T-cell (primary cell): Measurements from ENCODE around the gene TRIM33. TPM values are rescaled to one million over a fixed set of nuclear protein-coding genes. Genes with fewer than 3 reads are reported as not detected.
"Not testable (repeated sequence)": the region's sequence is repeated elsewhere in the genome, so short reads cannot be mapped to it uniquely, and the experiment has no call there.

ENCODE experiments used
- ATAC-seq, 4 experiments: fragments of 200-7000 bp in 3 of 4; fragments of 150-1000 bp in 1 of 4; cut with Tn5 transposase; replicated peaks in 1 of 4; 1 replicate in 3 of 4; 2 replicates in 1 of 4; pipeline ENCODE4 v1.10.0; 2021; ENCODE audit warnings: moderate library complexity in 3 of 4, mild to moderate bottlenecking in 2 of 4, moderate number of reproducible peaks in 1 of 4
- CTCF ChIA-PET, 2 donors: fragments of 300-600 bp; sonication (Branson Sonifier 250); formaldehyde crosslinking; loops; one replicate each; lab custom pipeline; 2022; ENCODE audit warnings: antibody characterized with exemption in 2 of 2; lab: Charles Lee
- POLR2A ChIA-PET, 2 donors: fragments of 300-600 bp; sonication (Branson Sonifier 250); formaldehyde crosslinking; loops; one replicate each; lab custom pipeline; 2022; ENCODE audit warnings: antibody characterized with exemption in 2 of 2; lab: Charles Lee
- DNase-seq, 35 experiments: peaks; one replicate each; pipeline versions ENCODE4 v3.0.0 to v3.0.0-alpha.2; 2013 to 2023
- H3K27ac ChIP-seq: one replicate; pipeline ENCODE4 v1.5.1; 2013; ENCODE audit warnings: low read length
- H3K27me3 ChIP-seq, 2 experiments: replicated peaks in 1 of 2; 1 replicate in 1 of 2; 2 replicates in 1 of 2; pipeline versions ENCODE4 v1.6.1 to v1.7.0; 2013; ENCODE audit warnings: low read length in 1 of 2, mixed read lengths in 1 of 2; ENCODE audit not compliant: control insufficient read depth in 2 of 2, insufficient read depth in 2 of 2; ENCODE audit errors: extremely low read depth in 1 of 2
- H3K36me3 ChIP-seq, 2 donors: 1 replicate in 1 of 2; 2 replicates in 1 of 2; pipeline versions ENCODE4 v1.6.1 to v1.7.0; 2013; ENCODE audit warnings: low read length in 1 of 2; ENCODE audit not compliant: control insufficient read depth in 2 of 2, insufficient read depth in 1 of 2; ENCODE audit errors: extremely low read depth in 1 of 2
- H3K4me1 ChIP-seq, 2 experiments: 1 replicate in 1 of 2; 2 replicates in 1 of 2; pipeline versions ENCODE4 v1.6.1 to v1.7.0; 2013; ENCODE audit warnings: low read length in 2 of 2, mixed read lengths in 1 of 2; ENCODE audit not compliant: insufficient read depth in 2 of 2, control insufficient read depth in 1 of 2; ENCODE audit errors: extremely low read depth in 1 of 2
- H3K4me3 ChIP-seq, 2 donors: 1 replicate in 1 of 2; 2 replicates in 1 of 2; pipeline versions ENCODE4 v1.5.1 to v1.7.0; 2013; ENCODE audit warnings: mild to moderate bottlenecking in 2 of 2, low read length in 1 of 2, moderate library complexity in 1 of 2; ENCODE audit not compliant: control insufficient read depth in 1 of 2; ENCODE audit errors: extremely low read depth in 1 of 2
- H3K9me3 ChIP-seq: 2 replicates; pipeline ENCODE4 v1.7.0; 2013
- H3K27ac Mint-ChIP-seq, 2 donors: one replicate each; pipeline ENCODE4 v1.8.0; 2020 to 2021; ENCODE audit warnings: mild to moderate bottlenecking in 2 of 2, mixed read lengths in 2 of 2
- H3K27me3 Mint-ChIP-seq, 2 donors: one replicate each; pipeline ENCODE4 v1.8.0; 2021 to 2022; ENCODE audit warnings: mixed read lengths in 2 of 2
- H3K36me3 Mint-ChIP-seq: one replicate; pipeline ENCODE4 v1.8.0; 2021; ENCODE audit warnings: mixed read lengths
- H3K4me1 Mint-ChIP-seq, 3 donors: one replicate each; pipeline ENCODE4 v1.8.0; 2020 to 2022; ENCODE audit warnings: mixed read lengths in 3 of 3, mild to moderate bottlenecking in 1 of 3
- H3K4me3 Mint-ChIP-seq, 3 donors: one replicate each; pipeline ENCODE4 v1.8.0; 2020 to 2022; ENCODE audit warnings: mild to moderate bottlenecking in 3 of 3, mixed read lengths in 3 of 3, moderate library complexity in 3 of 3
- H3K9me3 Mint-ChIP-seq, 3 donors: one replicate each; pipeline ENCODE4 v1.8.0; 2020 to 2022; ENCODE audit warnings: mixed read lengths in 3 of 3
- WGBS: methylation state at CpG from one replicate; pipeline ENCODE4 v1.1.5; 2013; ENCODE audit warnings: missing lambda C conversion rate; ENCODE audit not compliant: insufficient coverage; 5-methylcytosine and 5-hydroxymethylcytosine counted together
- total RNA-seq, 35 experiments: library from RNA in 6 of 35; stranded (reverse) in 6 of 35; fragments of 120-200 nt in 1 of 35; gene quantifications; one replicate each; pipeline versions ENCODE4 v1.2.1 to v1.2.4 and lab custom pipeline; 2013 to 2026

TRIM33 gene
- total RNA-seq, 5 donors from 2014 or later (not counting 1 experiment from before 2014, with no cell fraction given): 41.6 to 60.6 (median 47.3) TPM

GRCh38 chr1:114448370-114449036, 62.5 kb downstream of the TRIM33 start:
- Mint-ChIP-seq H3K4me1 (peaks cover 0 to 11% (median 6%) of the 10 kb centered on the region in 3 donors), H3K27ac (no peak overlapping the region), H3K4me3 (no peak overlapping the region), H3K36me3 (peaks cover 27% of the 10 kb centered on the region), H3K27me3 (no peaks in the 10 kb centered on the region), H3K9me3 (no peaks in the 10 kb centered on the region)
- ChIA-PET CTCF (no interaction called here), POLR2A (no interaction called here)
- Histone ChIP-seq H3K9me3 (no peaks in the 10 kb centered on the region), H3K36me3 (peaks cover 3 to 25% of the 10 kb centered on the region in 2 donors), H3K4me3 (no peak overlapping the region), H3K4me1 (no peaks in the 10 kb centered on the region), H3K27me3 (no peaks in the 10 kb centered on the region), H3K27ac (no peak overlapping the region)
- DNase-seq (no peak), ATAC-seq (no peak)
- WGBS: 92% methylated on average over 1 of the region's 3 CpGs

DNA sequence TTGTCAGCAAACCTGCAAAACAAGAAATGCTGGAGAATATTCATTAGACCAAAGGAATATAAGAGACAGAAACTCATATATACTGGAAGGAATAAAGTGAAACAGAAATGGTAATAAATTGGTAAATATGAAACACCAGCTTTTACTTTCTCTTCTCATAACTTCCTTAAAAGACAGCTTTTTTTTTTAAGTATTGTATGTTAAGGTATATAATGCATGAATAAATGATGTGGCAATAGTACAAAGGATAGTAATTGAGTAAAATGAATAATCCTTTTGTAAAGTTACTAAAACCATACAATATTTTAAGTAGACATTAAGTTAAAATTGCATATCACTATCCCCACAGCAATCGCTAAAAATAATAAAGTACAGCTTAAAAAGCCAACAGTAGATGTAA, 64.8 kb downstream of the TRIM33 start:
- H3K4me1 Mint-ChIP-seq: peaks cover 0 to 9% (median 6%) of the 10 kb centered on the region in 3 donors
- ChIA-PET CTCF (interaction anchor here (1.1 to 1.3 kb wide), 2 partner anchors 16 to 25 kb away, joined by 3 read pairs; no protein-coding TSS in a partner anchor), POLR2A (no interaction called here)
- WGBS: no CpG with 5 or more reads among the region's 1 CpG
- ATAC-seq (no peak), DNase-seq (no peak)
- Histone ChIP-seq H3K36me3 (peaks cover 3 to 30% of the 10 kb centered on the region in 2 donors), H3K4me1 (no peaks in the 10 kb centered on the region), H3K27me3 (no peaks in the 10 kb centered on the region), H3K27ac (no peak overlapping the region), H3K9me3 (no peaks in the 10 kb centered on the region), H3K4me3 (no peak overlapping the region)
- no peaks in the 10 kb centered on the region for H3K27me3 Mint-ChIP-seq
- H3K4me3 Mint-ChIP-seq: no peak overlapping the region
- no peaks in the 10 kb centered on the region for H3K9me3 Mint-ChIP-seq
- H3K27ac Mint-ChIP-seq: no peak overlapping the region
- peaks cover 25% of the 10 kb centered on the region for H3K36me3 Mint-ChIP-seq

DNA sequence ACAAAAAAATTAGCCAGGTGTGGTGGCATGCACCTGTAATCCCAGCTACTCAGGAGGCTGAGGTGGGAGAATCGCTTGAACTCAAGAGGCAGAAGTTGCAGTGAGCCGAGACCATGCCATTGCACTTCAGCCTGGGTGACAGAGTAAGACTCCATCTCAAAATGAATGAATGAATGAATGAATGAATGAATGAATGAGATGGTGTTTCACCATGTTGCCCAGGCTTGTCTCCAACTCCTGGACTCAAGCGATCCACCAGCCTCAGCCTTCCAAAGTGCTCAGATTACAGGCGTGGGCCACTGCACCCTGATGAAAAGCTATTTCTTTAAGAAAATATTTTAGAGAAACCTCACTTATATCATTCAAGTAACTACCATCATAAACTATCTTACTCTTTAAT, 67.8 kb downstream of the TRIM33 start:
- Mint-ChIP-seq H3K36me3 (peaks cover 42% of the 10 kb centered on the region), H3K4me1 (peaks cover 18 to 24% (median 22%) of the 10 kb centered on the region in 3 donors)
- H3K4me3 ChIP-seq, H3K27me3 Mint-ChIP-seq, H3K4me3 Mint-ChIP-seq, H3K27me3 ChIP-seq, H3K27ac Mint-ChIP-seq, H3K27ac ChIP-seq, H3K9me3 ChIP-seq, DNase-seq, ATAC-seq, H3K9me3 Mint-ChIP-seq, H3K4me1 ChIP-seq: not testable (repeated sequence)
- peaks cover 0 to 25% of the 10 kb centered on the region in 2 donors for H3K36me3 ChIP-seq
- WGBS: 100% methylated on average over 3 of the region's 4 CpGs
- ChIA-PET CTCF (interaction anchor here (0.6 to 0.7 kb wide), 4 partner anchors 9 to 650 kb away, joined by 3 to 5 read pairs (median 4); no protein-coding TSS in a partner anchor), POLR2A (interaction anchor here in 1 of 2 donors (0.7 kb wide), 1 partner anchor 130 kb away, joined by 7 read pairs; no protein-coding TSS in a partner anchor)

DNA sequence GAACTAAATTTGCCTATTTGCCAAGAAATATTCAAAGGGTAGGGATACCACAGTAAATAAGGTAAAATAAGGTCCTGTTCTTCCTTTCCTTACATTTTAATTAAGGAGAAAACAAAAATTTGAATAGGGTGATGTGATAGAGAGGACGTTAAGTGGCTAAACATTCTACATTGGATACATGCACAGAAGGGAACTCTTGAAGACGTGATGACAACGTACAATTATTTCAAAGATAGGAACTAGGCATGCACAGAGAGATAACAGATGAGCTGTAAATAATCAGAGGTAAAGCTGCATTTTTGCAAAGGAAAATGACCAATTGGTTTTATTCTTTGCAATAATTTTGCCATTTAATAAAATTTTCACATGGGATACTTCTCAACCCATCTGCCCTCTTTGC, 69.7 kb downstream of the TRIM33 start:
- H3K27ac Mint-ChIP-seq: no peak overlapping the region
- CTCF ChIA-PET: interaction anchor here in 1 of 2 donors (0.5 to 0.6 kb wide), 2 partner anchors 157 to 1443 kb away, joined by 3 to 4 read pairs; no protein-coding TSS in a partner anchor
- WGBS: no CpG with 5 or more reads among the region's 3 CpGs

GRCh38 chr1:114439369-114439768, 71.6 kb downstream of the TRIM33 start:
- no peak overlapping the region for H3K4me3 Mint-ChIP-seq

More for the DNA sequence above, 69.7 kb downstream of the TRIM33 start:
- Histone ChIP-seq H3K9me3 (no peaks in the 10 kb centered on the region), H3K4me1 (no peaks in the 10 kb centered on the region), H3K4me3 (no peak overlapping the region), H3K36me3 (peaks cover 0 to 25% of the 10 kb centered on the region in 2 donors), H3K27ac (no peak overlapping the region), H3K27me3 (no peaks in the 10 kb centered on the region)
- Mint-ChIP-seq H3K4me1 (peaks cover 18 to 24% (median 22%) of the 10 kb centered on the region in 3 donors), H3K4me3 (no peak overlapping the region), H3K27me3 (no peaks in the 10 kb centered on the region), H3K36me3 (peaks cover 42% of the 10 kb centered on the region), H3K9me3 (no peaks in the 10 kb centered on the region)
- ATAC-seq: no peak
- no peak for DNase-seq
- POLR2A ChIA-PET: interaction anchor here in 1 of 2 donors (0.7 kb wide), 1 partner anchor 93 kb away, joined by 3 read pairs; no protein-coding TSS in a partner anchor

GRCh38 chr1:114437812-114438211, 73.2 kb downstream of the TRIM33 start:
- CTCF ChIA-PET: no interaction called here
- Histone ChIP-seq H3K9me3 (no peaks in the 10 kb centered on the region), H3K27ac (no peak overlapping the region), H3K27me3 (no peaks in the 10 kb centered on the region), H3K36me3 (peaks cover 0 to 18% of the 10 kb centered on the region in 2 donors), H3K4me1 (no peaks in the 10 kb centered on the region), H3K4me3 (no peak overlapping the region)
- ATAC-seq (no peak), DNase-seq (no peak)
- peaks cover 39% of the 10 kb centered on the region for H3K36me3 Mint-ChIP-seq
- no peaks in the 10 kb centered on the region for H3K9me3 Mint-ChIP-seq
- no peaks in the 10 kb centered on the region for H3K27me3 Mint-ChIP-seq
- 100% methylated on average over 1 of the region's 1 CpG for WGBS
- H3K4me1 Mint-ChIP-seq: peaks cover 19 to 33% (median 23%) of the 10 kb centered on the region in 3 donors
- no peak overlapping the region for H3K4me3 Mint-ChIP-seq
- no peak overlapping the region for H3K27ac Mint-ChIP-seq
- POLR2A ChIA-PET: interaction anchor here in 1 of 2 donors (0.6 kb wide), 1 partner anchor 1370 kb away, joined by 3 read pairs; no protein-coding TSS in a partner anchor

More at GRCh38 chr1:114439369-114439768, 71.6 kb downstream of the TRIM33 start:
- ATAC-seq (no peak), DNase-seq (no peak)
- H3K27me3 ChIP-seq: no peaks in the 10 kb centered on the region
- ChIA-PET CTCF (no interaction called here), POLR2A (interaction anchor here in 1 of 2 donors (0.7 kb wide), 1 partner anchor 13 kb away, joined by 16 read pairs; no protein-coding TSS in a partner anchor)
- no peaks in the 10 kb centered on the region for H3K9me3 ChIP-seq
- H3K4me3 ChIP-seq: no peak overlapping the region
- H3K4me1 ChIP-seq: no peaks in the 10 kb centered on the region
- Mint-ChIP-seq H3K4me1 (peaks cover 22 to 33% (median 23%) of the 10 kb centered on the region in 3 donors), H3K27me3 (no peaks in the 10 kb centered on the region), H3K36me3 (peaks cover 37% of the 10 kb centered on the region), H3K9me3 (no peaks in the 10 kb centered on the region), H3K27ac (no peak overlapping the region)
- no peak overlapping the region for H3K27ac ChIP-seq
- H3K36me3 ChIP-seq: peaks cover 0 to 25% of the 10 kb centered on the region in 2 donors
- no CpG with 5 or more reads among the region's 4 CpGs for WGBS
